ENCODE data around the gene SDSL. TPM values are rescaled to one million over a fixed set of nuclear protein-coding genes. Genes with fewer than 3 reads are reported as not detected.

SDSL gene
- total and polyA plus RNA-seq, 8 donors: 5.4 to 14.2 (median 9.6) TPM

DNA sequence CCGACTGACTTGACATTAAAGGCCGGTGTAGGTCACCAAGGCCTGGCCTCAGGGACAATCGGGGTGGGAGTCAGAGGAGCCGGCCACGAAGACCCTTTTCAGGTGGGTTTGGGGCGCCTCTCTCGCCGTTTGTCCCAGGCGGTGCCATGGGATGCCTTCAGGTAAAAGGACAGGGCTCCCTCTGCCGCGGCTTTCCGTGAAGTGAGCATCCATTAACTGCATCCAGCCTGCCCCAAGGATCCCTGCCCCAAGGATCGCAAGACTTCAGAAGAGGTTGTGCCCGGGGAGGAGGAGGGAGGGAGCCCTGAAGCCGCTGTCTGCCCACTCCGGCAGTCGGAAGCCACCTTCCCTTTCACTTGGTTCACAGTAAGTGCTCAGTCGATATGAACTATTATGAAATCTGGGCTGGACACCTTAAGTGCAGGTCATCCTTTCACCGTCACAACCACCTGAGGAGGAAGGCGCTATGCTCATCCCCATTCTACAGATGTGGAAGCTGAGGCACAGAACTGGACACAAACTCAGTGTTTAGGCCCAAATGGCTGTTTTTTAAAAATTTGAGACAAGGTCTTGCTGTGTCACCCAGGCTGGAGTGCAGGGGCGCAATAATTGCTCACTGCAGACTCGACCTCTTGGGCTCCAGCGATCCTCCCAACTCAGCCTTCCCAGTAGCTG is 19.5 kb upstream of the SDSL start:
- Histone ChIP-seq H3K9me3 (no peaks in the 10 kb centered on the region), H3K36me3 (no peaks in the 10 kb centered on the region), H3K4me1 (peaks cover 0 to 4% (median 0%) of the 10 kb centered on the region in 3 donors), H3K4me3 (no peak overlapping the region), H3K27me3 (no peaks in the 10 kb centered on the region), H3K27ac (no peak overlapping the region)
- WGBS, 2 donors: 89 to 92% methylated on average over 23 of the region's 23 CpGs
- peak in 1 of 6 donors; percentile 45 for DNase-seq
- intact Hi-C loops (cut with DNase I): no loop called here
- no peak for FAIRE-seq
- ATAC-seq: no peak
- TF ChIP-seq, protein P1, sequence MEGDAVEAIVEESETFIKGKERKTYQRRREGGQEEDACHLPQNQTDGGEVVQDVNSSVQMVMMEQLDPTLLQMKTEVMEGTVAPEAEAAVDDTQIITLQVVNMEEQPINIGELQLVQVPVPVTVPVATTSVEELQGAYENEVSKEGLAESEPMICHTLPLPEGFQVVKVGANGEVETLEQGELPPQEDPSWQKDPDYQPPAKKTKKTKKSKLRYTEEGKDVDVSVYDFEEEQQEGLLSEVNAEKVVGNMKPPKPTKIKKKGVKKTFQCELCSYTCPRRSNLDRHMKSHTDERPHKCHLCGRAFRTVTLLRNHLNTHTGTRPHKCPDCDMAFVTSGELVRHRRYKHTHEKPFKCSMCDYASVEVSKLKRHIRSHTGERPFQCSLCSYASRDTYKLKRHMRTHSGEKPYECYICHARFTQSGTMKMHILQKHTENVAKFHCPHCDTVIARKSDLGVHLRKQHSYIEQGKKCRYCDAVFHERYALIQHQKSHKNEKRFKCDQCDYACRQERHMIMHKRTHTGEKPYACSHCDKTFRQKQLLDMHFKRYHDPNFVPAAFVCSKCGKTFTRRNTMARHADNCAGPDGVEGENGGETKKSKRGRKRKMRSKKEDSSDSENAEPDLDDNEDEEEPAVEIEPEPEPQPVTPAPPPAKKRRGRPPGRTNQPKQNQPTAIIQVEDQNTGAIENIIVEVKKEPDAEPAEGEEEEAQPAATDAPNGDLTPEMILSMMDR (IDR thresholded peaks at IDR 0.05): no peak

DNA sequence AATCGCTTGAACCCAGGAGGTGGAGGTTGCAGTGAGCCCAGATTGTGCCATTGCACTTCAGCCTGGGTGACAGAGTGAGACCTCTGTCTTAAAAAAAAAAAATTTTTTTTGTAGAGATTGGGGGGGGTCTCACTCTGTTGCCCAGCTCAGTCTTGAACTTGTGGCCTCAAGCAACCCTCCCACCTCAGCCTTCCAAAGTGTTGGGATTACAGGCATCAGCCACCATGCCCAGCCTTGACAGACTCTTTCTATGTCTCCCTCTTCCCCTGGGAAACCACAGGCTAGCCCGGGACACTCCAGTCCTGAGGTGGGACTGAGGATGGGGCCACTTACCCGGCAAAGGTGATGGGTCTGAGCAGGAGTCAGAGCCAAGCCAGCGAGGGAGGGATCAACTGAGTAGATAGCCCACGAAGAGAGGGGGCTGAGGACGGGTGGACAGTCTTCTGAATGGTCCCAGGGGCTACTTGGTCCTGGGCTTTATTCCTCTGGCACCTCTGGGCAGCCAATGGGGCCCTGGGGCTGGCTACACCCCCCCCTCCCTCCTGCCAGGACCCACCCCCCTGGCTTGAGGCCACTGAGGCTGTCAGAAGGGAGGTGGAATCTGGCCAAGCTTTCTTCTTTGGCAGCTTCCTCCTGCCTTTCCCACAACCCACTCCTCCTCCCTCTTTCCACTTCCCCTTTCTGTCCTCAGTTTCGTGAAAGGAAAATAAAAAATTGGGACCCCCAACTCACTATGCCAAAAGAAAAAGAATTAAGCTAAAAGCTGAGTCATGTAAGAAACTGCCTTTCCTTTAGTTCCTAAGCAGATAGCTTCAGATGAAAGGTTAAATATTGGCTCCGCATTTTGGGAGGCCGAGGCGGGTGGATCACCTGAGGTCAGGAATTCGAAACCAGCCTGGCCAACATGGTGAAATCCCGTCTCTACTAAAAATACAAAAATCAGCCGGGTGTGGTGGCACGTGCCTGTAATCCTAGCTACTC is 18.5 kb upstream of the SDSL start, which contains the start of gene SDS:
TSS of gene SDS (minus strand) at position 453 of the 981 bp plus-strand sequence. CDS start 4,179 bp downstream, outside the sequence.
- Histone ChIP-seq H3K4me1 (peaks cover 0 to 4% (median 0%) of the 10 kb centered on the region in 3 donors), H3K36me3 (no peaks in the 10 kb centered on the region), H3K9me3 (no peaks in the 10 kb centered on the region), H3K4me3 (peak within 1 kb of the TSS in 1 of 4 donors; percentile 30), H3K27me3 (no peaks in the 10 kb centered on the region), H3K27ac (no peak within 1 kb of the TSS)
- TF ChIP-seq, protein P1 (IDR thresholded peaks at IDR 0.05): no peak
- intact Hi-C loops (cut with DNase I): no loop called here
- 20 to 21% methylated on average over 14 of the region's 14 CpGs for WGBS, 2 donors
- DNase-seq (peak; percentile 62 to 72 (median 69)), FAIRE-seq (no peak), ATAC-seq (peak; percentile 71 to 89 (median 86))

DNA sequence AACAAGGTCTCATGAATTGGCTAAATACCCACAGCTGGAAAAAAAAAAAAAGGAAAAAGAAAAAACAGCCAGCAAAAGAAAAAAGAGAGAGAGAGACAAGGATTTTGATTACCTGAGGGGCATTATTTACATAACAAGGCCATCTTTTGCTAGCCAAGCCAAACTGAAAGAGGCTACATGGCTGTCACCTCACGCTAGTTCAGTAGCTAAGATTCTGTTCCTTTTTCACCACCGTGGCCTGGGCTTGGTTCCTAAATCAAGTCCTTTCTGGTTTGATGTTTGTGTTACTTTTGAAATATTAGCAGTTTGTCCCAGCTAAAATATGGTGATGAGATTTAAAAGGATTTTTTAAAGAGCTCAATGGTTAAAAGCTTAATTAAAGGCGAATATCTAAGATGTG is 16.5 kb upstream of the SDSL start:
- no peak overlapping the region for H3K4me3 ChIP-seq
- intact Hi-C loops (cut with DNase I): no loop called here
- no peaks in the 10 kb centered on the region for H3K27me3 ChIP-seq
- no peaks in the 10 kb centered on the region for H3K9me3 ChIP-seq
- no peak for FAIRE-seq
- no peak for ATAC-seq
- TF ChIP-seq, protein P1 (IDR thresholded peaks at IDR 0.05): no peak
- H3K36me3 ChIP-seq: no peaks in the 10 kb centered on the region
- peaks cover 0 to 4% (median 0%) of the 10 kb centered on the region in 3 donors for H3K4me1 ChIP-seq
- DNase-seq: no peak
- WGBS, 2 donors: 90 to 91% methylated on average over 3 of the region's 3 CpGs
- no peak overlapping the region for H3K27ac ChIP-seq

DNA sequence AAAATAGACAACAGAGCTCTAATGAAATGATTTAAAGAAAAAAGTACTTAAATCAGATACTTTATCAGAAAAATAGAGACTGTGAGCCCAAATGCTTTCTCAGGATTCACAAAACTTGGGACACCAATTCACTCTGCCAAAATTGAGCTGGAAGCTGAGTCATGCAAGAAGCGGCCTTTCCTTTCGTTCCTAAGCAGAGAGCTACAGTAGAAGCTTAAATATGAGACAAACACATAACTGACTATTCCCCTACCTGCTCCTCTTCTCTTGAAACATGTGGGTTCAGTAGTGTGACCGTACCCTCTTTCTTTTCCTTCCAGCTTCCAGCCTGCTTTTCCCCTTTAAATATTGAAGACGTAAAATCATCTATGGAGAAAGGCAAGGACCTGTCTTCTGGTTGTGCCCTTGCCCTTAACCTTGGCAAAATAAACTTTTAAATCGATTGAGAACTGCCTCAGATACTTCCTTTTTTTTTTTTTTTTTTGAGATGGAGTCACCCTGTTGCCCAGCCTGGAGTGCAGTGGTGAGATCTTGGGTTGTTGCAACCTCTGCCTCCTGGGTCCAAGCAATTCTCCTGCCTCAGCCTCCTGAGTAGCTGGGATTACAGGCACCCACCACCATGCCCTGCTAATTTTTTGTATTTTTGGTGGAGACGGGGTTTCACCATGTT is 14.1 kb upstream of the SDSL start:
- no peaks in the 10 kb centered on the region for H3K36me3 ChIP-seq
- H3K4me3 ChIP-seq: no peak overlapping the region
- H3K27ac ChIP-seq: no peak overlapping the region
- FAIRE-seq: no peak
- no peaks in the 10 kb centered on the region for H3K9me3 ChIP-seq
- peaks cover 0 to 4% (median 0%) of the 10 kb centered on the region in 3 donors for H3K4me1 ChIP-seq
- 76 to 80% methylated on average over 6 of the region's 6 CpGs for WGBS, 2 donors
- intact Hi-C loops (cut with DNase I): no loop called here
- no peak for ATAC-seq
- DNase-seq: no peak
- H3K27me3 ChIP-seq: no peaks in the 10 kb centered on the region
- TF ChIP-seq, protein P1 (IDR thresholded peaks at IDR 0.05): no peak
